HG02678 (cell line): ENCODE measurements around the gene SLC2A11.
A peak's percentile ranks its signal among the peaks of the same experiment; 100 is the strongest.

Source experiments
- ATAC-seq: cut with Tn5 transposase; IDR thresholded peaks from one replicate; pipeline ENCODE4 v1.9.1; 2021; ENCODE audit warnings: mild to moderate bottlenecking, moderate library complexity; ENCODE audit not compliant: unreplicated experiment

The SLC2A11 gene, protein sequence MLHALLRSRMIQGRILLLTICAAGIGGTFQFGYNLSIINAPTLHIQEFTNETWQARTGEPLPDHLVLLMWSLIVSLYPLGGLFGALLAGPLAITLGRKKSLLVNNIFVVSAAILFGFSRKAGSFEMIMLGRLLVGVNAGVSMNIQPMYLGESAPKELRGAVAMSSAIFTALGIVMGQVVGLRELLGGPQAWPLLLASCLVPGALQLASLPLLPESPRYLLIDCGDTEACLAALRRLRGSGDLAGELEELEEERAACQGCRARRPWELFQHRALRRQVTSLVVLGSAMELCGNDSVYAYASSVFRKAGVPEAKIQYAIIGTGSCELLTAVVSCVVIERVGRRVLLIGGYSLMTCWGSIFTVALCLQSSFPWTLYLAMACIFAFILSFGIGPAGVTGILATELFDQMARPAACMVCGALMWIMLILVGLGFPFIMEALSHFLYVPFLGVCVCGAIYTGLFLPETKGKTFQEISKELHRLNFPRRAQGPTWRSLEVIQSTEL

DNA sequence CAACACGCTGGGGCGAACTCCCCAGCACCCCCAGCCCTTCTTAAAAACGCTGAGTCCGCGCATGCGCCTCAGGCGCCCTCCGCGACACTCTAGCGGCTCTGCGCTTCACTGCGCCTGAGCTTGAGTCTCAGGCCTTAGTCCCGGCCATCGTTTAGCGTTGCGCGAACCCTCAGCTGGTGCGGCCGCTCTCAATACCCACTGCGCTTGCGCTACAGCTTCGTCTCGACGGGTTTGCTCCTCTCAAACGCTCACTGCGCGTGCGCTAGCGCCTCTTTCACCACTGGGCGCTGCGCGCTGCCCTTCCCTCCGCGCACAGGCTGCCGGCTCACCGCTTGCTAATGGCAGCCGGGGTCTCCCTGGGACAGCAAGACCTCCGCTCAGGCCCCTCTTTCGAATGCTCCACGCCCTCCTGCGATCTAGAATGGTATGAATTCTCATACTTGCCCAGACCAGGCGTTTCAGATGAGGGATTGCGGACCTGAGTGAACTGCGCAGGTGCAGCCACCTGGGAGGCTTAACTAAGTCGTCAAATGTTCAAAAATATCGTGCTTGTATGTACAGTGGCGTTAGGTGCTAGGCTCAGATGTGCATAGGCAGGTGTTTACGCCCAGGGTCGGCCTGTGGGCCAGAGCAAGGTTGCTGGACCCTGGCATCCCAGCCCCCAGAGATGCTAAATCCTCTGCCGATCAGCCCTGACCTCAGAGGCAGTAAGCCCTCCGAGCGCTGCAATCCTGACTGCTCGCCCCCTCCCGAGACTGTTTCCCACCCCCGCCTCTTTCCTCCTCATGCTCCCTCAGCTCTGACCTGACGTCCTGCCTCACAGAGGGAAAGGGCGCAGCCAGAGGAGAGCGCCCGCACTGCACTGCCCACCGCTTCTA, at the start of gene SLC2A11:
Gene SLC2A11, plus strand, starts transcription at position 270 of the 878 bp plus-strand sequence. Its CDS starts 125 bp downstream, at position 395.
- ATAC-seq: peak; percentile 94

DNA sequence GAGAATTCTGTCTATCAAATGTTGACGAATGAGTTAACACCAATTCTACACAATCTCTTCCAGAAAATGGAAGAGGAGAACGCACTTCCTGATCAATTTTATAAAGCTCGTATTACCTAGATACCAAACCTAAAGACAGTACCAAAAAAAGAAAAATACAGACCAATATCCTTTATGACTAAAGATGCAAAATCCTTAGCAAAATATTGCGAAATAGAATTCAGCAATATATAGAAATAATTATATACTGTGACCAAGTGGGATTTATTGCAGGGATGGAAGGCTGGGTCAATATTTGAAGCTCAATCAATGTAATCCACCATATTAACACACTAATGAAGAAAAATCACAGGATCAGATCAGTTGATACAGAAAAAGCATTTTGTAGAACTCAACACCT, 45.3 kb upstream of the SLC2A11 start:
- ATAC-seq: no peak

DNA sequence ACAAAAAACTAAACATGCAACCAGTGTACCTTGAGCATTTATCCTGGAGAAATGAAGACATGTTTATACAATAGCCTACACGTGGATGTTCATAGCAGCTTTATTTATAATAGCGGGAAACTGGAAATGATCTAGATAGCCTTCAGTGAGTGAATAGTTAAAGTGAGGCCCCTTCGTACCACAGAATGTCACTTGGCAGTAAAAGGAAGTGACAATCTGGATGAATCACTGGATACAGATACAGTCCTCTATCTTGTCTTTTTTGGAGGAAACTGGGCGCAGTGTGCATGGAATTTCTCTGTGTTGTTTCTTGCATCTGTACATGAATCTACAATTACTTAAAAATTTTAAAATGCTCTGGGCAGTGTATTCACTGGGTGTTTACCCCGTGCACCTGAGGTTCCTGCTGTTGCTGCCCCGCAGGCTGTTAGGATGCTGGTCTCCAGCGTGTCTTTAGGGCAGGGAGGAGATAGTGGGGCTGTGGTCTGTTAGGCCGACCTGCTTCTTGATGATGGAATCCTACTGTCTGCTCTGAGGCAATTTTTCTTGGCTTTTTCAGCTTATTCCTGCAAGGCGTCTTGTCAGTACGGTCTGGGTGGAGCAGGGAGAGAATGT, 42.0 kb upstream of the SLC2A11 start:
- ATAC-seq: no peak

DNA sequence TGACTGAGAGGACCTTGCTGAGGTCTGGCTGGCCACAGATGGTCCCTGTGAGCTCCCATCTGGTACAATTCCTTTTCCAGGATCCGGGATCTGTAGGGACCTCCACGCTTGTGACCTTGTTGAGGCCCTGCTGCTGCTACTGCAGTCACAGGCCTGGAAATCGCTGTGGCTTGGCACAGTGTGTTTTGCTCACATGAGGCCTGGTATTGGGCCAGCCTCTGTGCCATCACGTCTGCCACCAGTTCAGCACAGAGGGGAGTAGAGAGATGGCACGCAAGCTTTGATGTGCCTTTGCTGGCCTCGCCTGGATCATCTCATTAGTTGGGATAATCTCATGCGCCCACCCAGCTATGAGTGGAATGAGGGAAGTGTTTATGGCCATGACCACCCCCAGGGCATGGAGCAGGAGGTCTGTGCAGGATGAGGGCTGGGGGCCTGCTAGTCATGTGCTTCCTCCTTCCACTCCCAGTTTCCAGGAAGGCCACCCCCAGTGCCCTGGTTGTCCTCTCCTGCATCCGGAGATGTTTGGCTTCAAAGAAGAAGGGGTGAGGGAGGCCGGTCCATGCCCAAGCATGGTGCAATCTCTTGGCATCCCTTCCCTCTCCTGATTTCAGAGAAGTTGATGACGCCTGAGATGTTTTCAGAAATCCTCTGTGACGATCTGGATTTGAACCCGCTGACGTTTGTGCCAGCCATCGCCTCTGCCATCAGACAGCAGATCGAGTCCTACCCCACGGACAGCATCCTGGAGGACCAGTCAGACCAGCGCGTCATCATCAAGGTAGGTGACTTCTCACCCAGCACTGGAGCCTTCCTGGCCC, 41.3 kb upstream of the SLC2A11 start:
- ATAC-seq: no peak

DNA sequence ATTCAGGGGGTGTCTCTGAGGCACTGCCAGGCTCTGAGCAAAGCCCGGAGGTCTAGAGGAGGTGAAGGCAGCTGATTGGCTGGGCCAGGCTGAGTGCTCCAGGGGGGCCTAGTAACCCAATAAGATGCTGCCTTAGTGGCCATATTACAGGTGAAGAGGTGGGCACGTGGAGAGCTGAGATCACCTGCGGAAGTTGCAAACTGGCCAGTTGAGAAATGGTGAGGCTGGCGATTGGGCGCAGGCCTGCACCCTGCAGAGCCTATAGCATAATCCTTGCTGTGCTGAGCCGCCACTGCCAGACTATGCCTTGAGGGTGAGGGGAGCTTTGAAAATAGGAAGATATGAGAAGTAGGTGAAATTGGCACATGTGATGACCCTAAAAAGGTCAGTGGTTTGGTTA, 40.5 kb upstream of the SLC2A11 start:
- no peak for ATAC-seq

- ATAC-seq: no peak
Observed at GRCh38 chr22:23818541-23818940, 39.1 kb upstream of the SLC2A11 start.

- no peak for ATAC-seq
Observed at GRCh38 chr22:23820748-23821211, 36.9 kb upstream of the SLC2A11 start.

DNA sequence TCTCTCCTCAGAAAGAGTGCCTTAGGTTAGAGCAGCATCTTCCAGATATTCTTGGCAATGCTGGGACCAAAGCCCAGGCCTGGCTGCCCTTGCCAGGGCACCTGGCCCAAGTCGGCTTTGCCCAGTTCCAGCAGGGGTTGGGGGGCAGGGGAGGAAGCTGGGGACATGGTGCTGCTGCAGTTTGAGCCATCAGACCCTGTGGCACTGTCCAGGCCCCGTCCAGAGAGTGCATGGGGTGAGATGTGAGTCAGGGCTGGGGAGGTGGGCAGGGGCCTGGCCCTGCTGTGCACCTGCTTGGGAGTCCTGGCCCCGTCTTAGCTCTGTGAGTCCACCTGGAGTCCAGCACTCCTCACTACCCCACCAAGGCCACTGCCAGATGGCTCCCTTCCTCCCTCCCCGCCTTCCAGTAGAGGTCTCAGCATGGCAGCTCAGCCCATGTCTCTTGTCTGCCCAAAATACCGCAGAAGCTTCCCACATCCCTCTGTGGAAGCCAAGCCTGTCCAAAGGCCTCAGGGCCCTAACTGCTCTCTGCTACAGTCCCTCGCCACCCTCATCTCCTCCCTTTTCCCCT, 35.5 kb upstream of the SLC2A11 start:
- no peak for ATAC-seq

DNA sequence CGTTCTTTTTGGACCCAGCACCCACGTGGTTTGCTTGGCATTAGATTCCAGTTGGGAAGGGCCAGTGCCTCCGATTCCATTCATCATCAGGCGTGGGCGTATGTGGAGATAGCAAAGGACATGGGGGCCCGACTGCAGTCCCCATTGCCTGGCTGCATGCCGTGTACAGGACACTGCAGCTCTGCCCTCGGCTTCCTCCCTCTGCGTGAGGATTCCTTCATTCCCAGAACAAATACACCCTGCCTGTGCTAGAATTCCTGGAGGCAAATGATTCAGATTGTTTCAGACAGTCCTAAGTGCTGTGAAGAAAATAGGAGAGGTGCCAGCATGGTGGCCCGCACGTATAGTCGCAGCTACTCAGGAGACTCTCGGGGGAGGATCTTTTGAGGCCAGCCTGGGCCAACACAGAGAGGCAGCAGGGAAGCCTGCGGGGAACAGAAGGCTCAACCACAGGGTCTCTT, 34.3 kb upstream of the SLC2A11 start:
- no peak for ATAC-seq

- ATAC-seq: no peak
Observed at GRCh38 chr22:23824476-23825245, 33.0 kb upstream of the SLC2A11 start.

GRCh38 chr22:23825246-23825905, 32.3 kb upstream of the SLC2A11 start:
- ATAC-seq: no peak

GRCh38 chr22:23826510-23827350, 30.9 kb upstream of the SLC2A11 start:
- no peak for ATAC-seq

GRCh38 chr22:23827351-23827995, 30.2 kb upstream of the SLC2A11 start:
- no peak for ATAC-seq

- no peak for ATAC-seq
Observed at GRCh38 chr22:23828800-23829680, 28.6 kb upstream of the SLC2A11 start.

GRCh38 chr22:23829845-23830372, 27.8 kb upstream of the SLC2A11 start:
- no peak for ATAC-seq

GRCh38 chr22:23831261-23831660, 26.4 kb upstream of the SLC2A11 start:
- ATAC-seq: no peak
